PFSK-1 (cell line): ENCODE results near the gene ZNF468.
"Not testable (repeated sequence)": the region's sequence is repeated elsewhere in the genome, so short reads cannot be mapped to it uniquely, and the experiment has no call there.

Experiments used
- FOXP2 ChIP-seq: optimal IDR thresholded peaks from 2 replicates; pipeline ENCODE3; 2011; ENCODE audit warnings: borderline replicate concordance, control low read depth, inconsistent platforms; ENCODE audit not compliant: insufficient read depth; ENCODE audit errors: extremely low read length, extremely low read depth
- POLR2AphosphoS5 ChIP-seq: IDR thresholded peaks from 2 replicates; pipeline ENCODE4 v1.6.1; 2012; ENCODE audit warnings: low read depth, mild to moderate bottlenecking, control low read depth, low read length, moderate library complexity
- SIN3A ChIP-seq: IDR thresholded peaks from 2 replicates; pipeline ENCODE4 v1.6.1; 2012; ENCODE audit warnings: mild to moderate bottlenecking, low read length, moderate library complexity, borderline replicate concordance; ENCODE audit not compliant: insufficient read depth
- TAF1 ChIP-seq: IDR thresholded peaks from 2 replicates; pipeline ENCODE4 v1.6.1; 2012; ENCODE audit warnings: low read length, control low read depth, borderline replicate concordance; ENCODE audit not compliant: insufficient read depth
- TF ChIP-seq, protein P1 (sequence below), 2 experiments: IDR thresholded peaks; 2 replicates each; pipeline versions ENCODE4 v1.6.1 to v1.8.0; 2011 to 2012; ENCODE audit warnings: low read depth in 2 of 2, low read length in 2 of 2, control low read depth in 1 of 2, inconsistent platforms in 1 of 2, mild to moderate bottlenecking in 1 of 2, moderate library complexity in 1 of 2; ENCODE audit not compliant: insufficient read depth in 1 of 2

The ZNF468 gene

GRCh38 chr19:52823676-52824075, 33.7 kb downstream of the ZNF468 start:
- no peak for TF ChIP-seq POLR2AphosphoS5
- no peak for TF ChIP-seq SIN3A
- TF ChIP-seq, protein P1, sequence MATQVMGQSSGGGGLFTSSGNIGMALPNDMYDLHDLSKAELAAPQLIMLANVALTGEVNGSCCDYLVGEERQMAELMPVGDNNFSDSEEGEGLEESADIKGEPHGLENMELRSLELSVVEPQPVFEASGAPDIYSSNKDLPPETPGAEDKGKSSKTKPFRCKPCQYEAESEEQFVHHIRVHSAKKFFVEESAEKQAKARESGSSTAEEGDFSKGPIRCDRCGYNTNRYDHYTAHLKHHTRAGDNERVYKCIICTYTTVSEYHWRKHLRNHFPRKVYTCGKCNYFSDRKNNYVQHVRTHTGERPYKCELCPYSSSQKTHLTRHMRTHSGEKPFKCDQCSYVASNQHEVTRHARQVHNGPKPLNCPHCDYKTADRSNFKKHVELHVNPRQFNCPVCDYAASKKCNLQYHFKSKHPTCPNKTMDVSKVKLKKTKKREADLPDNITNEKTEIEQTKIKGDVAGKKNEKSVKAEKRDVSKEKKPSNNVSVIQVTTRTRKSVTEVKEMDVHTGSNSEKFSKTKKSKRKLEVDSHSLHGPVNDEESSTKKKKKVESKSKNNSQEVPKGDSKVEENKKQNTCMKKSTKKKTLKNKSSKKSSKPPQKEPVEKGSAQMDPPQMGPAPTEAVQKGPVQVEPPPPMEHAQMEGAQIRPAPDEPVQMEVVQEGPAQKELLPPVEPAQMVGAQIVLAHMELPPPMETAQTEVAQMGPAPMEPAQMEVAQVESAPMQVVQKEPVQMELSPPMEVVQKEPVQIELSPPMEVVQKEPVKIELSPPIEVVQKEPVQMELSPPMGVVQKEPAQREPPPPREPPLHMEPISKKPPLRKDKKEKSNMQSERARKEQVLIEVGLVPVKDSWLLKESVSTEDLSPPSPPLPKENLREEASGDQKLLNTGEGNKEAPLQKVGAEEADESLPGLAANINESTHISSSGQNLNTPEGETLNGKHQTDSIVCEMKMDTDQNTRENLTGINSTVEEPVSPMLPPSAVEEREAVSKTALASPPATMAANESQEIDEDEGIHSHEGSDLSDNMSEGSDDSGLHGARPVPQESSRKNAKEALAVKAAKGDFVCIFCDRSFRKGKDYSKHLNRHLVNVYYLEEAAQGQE (IDR thresholded peaks at IDR 0.05; ENCODE audit: insufficient read depth in 1 of 2, low read depth in 2 of 2, low read length in 2 of 2), result no peak
- no peak for TF ChIP-seq TAF1
- TF ChIP-seq FOXP2, result no peak

DNA sequence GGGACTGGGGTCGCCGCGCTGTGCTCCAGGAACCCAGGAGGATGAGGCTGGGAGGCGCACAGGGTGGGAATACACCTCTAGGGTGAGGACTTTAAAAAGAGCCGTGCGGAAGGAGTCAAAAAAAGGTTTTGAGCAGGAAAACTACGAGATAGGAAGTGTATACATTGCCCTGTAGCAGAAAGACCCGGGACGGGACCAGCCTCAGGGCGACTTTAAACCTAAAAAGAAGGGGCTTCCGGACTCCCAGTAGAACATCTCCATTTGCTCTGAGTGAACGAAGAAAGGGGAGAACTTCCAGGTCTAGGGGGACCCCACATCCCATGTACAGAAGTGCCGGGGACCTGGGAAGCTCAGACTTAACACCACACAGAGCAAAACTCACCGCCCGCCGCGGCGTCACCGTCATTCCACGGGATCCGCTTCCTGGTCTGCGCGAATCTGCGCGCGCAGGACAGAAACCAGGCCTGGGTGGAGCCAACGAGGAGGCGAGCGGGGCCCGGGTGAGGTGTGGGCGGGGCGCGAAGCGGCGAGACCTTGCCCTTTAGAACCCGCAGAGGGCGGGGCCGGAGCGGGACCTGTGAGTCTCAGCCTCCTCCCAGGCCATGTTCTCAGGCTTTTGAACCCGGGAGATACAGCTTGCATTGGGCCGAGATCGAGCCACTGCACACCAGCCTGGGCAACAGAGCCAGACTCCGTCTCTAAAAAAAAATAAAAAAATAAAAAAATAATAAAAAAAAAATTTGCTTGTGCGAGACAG, 36.0 kb downstream of the ZNF468 start, which contains the start of gene ZNF28:
TSS of gene ZNF28 (minus strand) at position 430 of the 757 bp plus-strand sequence. CDS start 3,675 bp downstream, outside the sequence.
- TF ChIP-seq FOXP2, POLR2AphosphoS5: not testable (repeated sequence)
- TF ChIP-seq, protein P1 (IDR thresholded peaks at IDR 0.05; ENCODE audit: insufficient read depth in 1 of 2, low read depth in 2 of 2, low read length in 2 of 2), result not testable (repeated sequence)

DNA sequence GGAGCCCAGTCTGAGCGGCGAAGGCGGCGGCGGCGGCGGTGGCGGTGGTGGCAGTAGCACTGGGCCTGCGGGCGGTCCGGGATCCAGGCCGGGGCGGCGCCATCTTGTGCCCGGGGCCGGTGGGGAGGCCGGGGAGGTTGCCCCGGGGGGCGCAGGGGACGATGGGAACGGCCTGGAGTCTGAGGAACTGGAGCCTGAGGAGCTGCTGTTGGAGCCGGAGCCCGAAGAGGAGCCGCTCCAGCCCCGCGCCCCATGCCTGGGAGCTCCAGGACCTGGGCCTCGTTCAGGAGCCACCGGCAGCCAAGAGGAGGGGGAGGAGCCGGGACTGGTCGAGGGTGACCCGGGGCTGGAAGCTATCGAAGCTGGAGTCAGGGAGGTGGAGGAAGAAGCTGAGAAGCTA, 47.6 kb downstream of the ZNF468 start:
- no peak for TF ChIP-seq FOXP2
- TF ChIP-seq TAF1, result no peak
- TF ChIP-seq POLR2AphosphoS5, result no peak
- TF ChIP-seq, protein P1 (IDR thresholded peaks at IDR 0.05; ENCODE audit: insufficient read depth in 1 of 2, low read depth in 2 of 2, low read length in 2 of 2), result no peak
- TF ChIP-seq SIN3A, result no peak

DNA sequence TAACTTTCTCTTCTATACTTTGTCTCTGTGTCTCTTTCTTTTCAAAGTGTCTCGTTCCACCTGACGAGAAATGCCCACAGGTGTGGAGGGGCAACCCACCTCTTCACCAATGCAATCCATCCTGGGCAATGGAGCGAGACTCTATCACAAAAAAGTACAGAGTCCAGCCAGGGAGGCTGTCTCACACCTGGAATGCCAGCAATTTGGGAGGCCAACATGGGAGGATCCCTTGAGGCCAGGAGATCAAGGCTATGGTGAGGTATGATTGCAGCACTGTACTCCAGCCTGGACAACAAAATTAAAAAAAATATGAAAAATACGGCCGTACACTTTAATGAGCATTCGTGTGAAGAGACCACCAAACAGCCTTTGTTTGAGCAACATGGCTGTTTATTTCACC, 68.0 kb downstream of the ZNF468 start:
- TF ChIP-seq FOXP2, result no peak
